ENCODE data around the gene TSHZ2. TPM values are rescaled to one million over a fixed set of nuclear protein-coding genes. Genes with fewer than 3 reads are reported as not detected.

TSHZ2 gene
- total and polyA plus RNA-seq, 2 of the 4 experiments (the other 2 are of a cell fraction), result under 0.01 to 0.02 TPM

DNA sequence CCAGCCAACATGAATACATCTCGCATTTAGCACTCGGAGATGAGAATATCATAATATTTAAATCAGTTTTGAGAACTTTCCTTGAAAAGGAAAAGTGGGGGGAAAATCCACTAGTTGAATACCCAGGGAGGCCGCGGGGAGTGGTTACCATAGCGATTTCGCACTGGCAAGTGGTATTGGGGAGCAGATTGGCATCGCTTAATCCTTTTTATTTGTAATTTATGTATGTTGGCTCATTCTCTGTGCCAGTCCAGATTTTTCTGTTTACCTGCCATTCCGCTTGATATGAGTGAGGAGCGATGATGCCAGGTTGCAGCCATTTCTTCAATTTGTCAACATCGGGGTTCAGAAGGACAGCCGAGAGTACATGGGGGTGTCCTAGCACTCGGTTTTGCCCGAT is 329.7 kb downstream of the TSHZ2 start:
- H3K27ac ChIP-seq (ENCODE audit: insufficient read depth, low read length), result no peak overlapping the region
- H3K79me1 ChIP-seq (ENCODE audit: low read depth in 1 of 2, low read length in 2 of 2), result no peaks in the 10 kb centered on the region
- ChIA-PET CTCF (no interaction called here), POLR2A (ENCODE audit: unreplicated experiment) (no interaction called here)
- H3K9me1 ChIP-seq (ENCODE audit: insufficient read depth, low read length), result no peaks in the 10 kb centered on the region
- H3K18ac ChIP-seq (ENCODE audit: low read depth, low read length), result peak overlapping the region; percentile 36; the same call in 1 of the 2 replicates
- WGBS, 2 experiments (ENCODE audit: extremely low coverage in 2 of 2, insufficient read length in 1 of 2), result 95% methylated on average over 4 of the region's 13 CpGs; no CpG with 5 or more reads in 1 of the 2 experiments
- no peak overlapping the region for H3K14ac ChIP-seq (replicated peaks; ENCODE audit: low read depth, low read length)
- no peaks in the 10 kb centered on the region for H3K27me3 ChIP-seq (ENCODE audit: control insufficient read depth, insufficient read depth, low read length)
- intact Hi-C loops (cut with micrococcal nuclease), result no loop called here
- H2BK5ac ChIP-seq (ENCODE audit: low read depth, low read length, poor library complexity, severe bottlenecking), result no peak overlapping the region
- no peak for ATAC-seq (ENCODE audit: low read depth)
- no peak overlapping the region for H2BK20ac ChIP-seq (ENCODE audit: low read depth, low read length)
- no peak for DNase-seq
- H3K4ac ChIP-seq (ENCODE audit: low read depth, low read length), result no peak overlapping the region
- H3K56ac ChIP-seq (ENCODE audit: extremely low read depth, insufficient read depth, low read length), result no peak overlapping the region
- no peaks in the 10 kb centered on the region for H4K20me1 ChIP-seq (ENCODE audit: insufficient read depth, low read length)
- no peak overlapping the region for H2BK120ac ChIP-seq (ENCODE audit: low read depth, low read length)
- dilution Hi-C loops (cut with HindIII; ENCODE audit: low sequenced_read_pairs, unreplicated experiment), result no loop called here
- H2AK9ac ChIP-seq (replicated peaks; ENCODE audit: low read depth, low read length, poor library complexity), result no peak overlapping the region
- H3K4me2 ChIP-seq (ENCODE audit: low read depth, low read length), result no peak overlapping the region
- no peak overlapping the region for H4K5ac ChIP-seq (ENCODE audit: low read depth, low read length)
- no peak overlapping the region for H4K91ac ChIP-seq (ENCODE audit: insufficient read depth, low read depth, low read length)
- H3K9ac ChIP-seq (ENCODE audit: low read depth, low read length), result no peak overlapping the region
- H3K4me1 ChIP-seq (ENCODE audit: control insufficient read depth, insufficient read depth, low read length), result no peaks in the 10 kb centered on the region
- BruUV-seq (replicated peaks), result no TSS peak
- no peak overlapping the region for H2AK5ac ChIP-seq (ENCODE audit: low read depth, low read length)
- H3K9me3 ChIP-seq (ENCODE audit: control insufficient read depth, insufficient read depth, low read length), result no peaks in the 10 kb centered on the region
- no peak overlapping the region for H2BK15ac ChIP-seq (ENCODE audit: low read depth, low read length)
- no peaks in the 10 kb centered on the region for H3K36me3 ChIP-seq (ENCODE audit: control insufficient read depth, insufficient read depth, low read length)
- no peak overlapping the region; a peak in 1 of 4 replicates for H4K8ac ChIP-seq (ENCODE audit: low read depth in 2 of 2, low read length in 2 of 2)
- TF ChIP-seq, protein P1, sequence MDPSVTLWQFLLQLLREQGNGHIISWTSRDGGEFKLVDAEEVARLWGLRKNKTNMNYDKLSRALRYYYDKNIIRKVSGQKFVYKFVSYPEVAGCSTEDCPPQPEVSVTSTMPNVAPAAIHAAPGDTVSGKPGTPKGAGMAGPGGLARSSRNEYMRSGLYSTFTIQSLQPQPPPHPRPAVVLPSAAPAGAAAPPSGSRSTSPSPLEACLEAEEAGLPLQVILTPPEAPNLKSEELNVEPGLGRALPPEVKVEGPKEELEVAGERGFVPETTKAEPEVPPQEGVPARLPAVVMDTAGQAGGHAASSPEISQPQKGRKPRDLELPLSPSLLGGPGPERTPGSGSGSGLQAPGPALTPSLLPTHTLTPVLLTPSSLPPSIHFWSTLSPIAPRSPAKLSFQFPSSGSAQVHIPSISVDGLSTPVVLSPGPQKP (IDR thresholded peaks at IDR 0.05; ENCODE audit: borderline replicate concordance, low read depth, low read length), result no peak
- TF ChIP-seq USF2 (IDR thresholded peaks at IDR 0.05; ENCODE audit: low read depth, low read length), result no peak
- TF ChIP-seq MXI1 (IDR thresholded peaks at IDR 0.05; ENCODE audit: borderline replicate concordance, low read depth, low read length), result no peak
- no peak for TF ChIP-seq CEBPB (IDR thresholded peaks at IDR 0.05; ENCODE audit: low read depth, low read length)
- no peak for TF ChIP-seq RAD21 (IDR thresholded peaks at IDR 0.05; ENCODE audit: low read length)
- TF ChIP-seq BHLHE40 (IDR thresholded peaks at IDR 0.05; ENCODE audit: low read depth, low read length), result no peak
- no peak for TF ChIP-seq MAZ (IDR thresholded peaks at IDR 0.05; ENCODE audit: borderline replicate concordance, low read depth, low read length)
- no peak for TF ChIP-seq SMC3 (IDR thresholded peaks at IDR 0.05; ENCODE audit: low read depth, low read length)
- no peak for TF ChIP-seq MAFK (IDR thresholded peaks at IDR 0.05; ENCODE audit: low read depth, low read length)
- TF ChIP-seq RCOR1 (IDR thresholded peaks at IDR 0.05; ENCODE audit: insufficient replicate concordance, low read length), result no peak
- no peak for TF ChIP-seq CHD1 (IDR thresholded peaks at IDR 0.05; ENCODE audit: low read depth, low read length)
- TF ChIP-seq RFX5 (IDR thresholded peaks at IDR 0.05; ENCODE audit: low read depth, low read length), result no peak
- no peak for TF ChIP-seq NFE2L2 (IDR thresholded peaks at IDR 0.05; ENCODE audit: low read depth, low read length)
- TF ChIP-seq CTCF (conservative IDR thresholded peaks at IDR 0.05; ENCODE audit: low read depth, low read length), result no peak
- TF ChIP-seq POLR2A (IDR thresholded peaks at IDR 0.05; ENCODE audit: low read depth, low read length), result no peak
- in situ Hi-C loops (cut with MboI; ENCODE audit: low sequenced_read_pairs), result no loop called here
- H2AFZ ChIP-seq (replicated peaks; ENCODE audit: low read length, poor library complexity), result no peak overlapping the region
- H3K4me3 ChIP-seq (ENCODE audit: insufficient read depth, low read depth, low read length), result no peak overlapping the region
- H3K23ac ChIP-seq (ENCODE audit: low read depth, low read length), result no peak overlapping the region

Measured in IMR-90 (cell line).